Fibroblast of upper back skin (primary cell): ENCODE data around the gene TMEM248.
"Not testable (repeated sequence)": the region's sequence is repeated elsewhere in the genome, so short reads cannot be mapped to it uniquely, and the experiment has no call there.

Experiments used
- DNase-seq: peaks from one replicate; pipeline ENCODE4 v3.0.0-alpha.2; 2013

The TMEM248 gene

GRCh38 chr7:66920769-66921395 lies at the start of gene TMEM248:
Gene TMEM248 (plus strand): TSS chr7:66921225. CDS start chr7:66941866, 20,641 bp downstream.
- peak; percentile 88 for DNase-seq

DNA sequence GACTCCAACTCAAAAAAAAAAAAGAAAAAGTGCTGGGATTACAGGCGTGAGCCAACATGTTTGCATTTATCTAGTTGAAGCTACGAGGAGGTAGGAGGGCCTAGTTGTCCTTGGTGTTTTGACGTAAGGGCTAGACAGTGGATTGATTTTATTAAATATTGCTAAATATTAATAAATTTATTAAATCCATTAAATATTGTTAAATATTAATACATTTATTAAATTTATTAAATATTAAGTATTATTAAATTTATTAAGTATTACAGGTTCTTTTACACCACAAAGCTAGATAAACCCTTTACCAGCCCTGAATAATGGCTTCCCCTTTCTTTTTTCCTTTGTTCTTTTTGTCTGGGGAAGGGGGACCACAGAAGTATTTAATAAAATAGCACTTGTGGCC lies 47.5 kb upstream of the TMEM248 start:
- no peak for DNase-seq

DNA sequence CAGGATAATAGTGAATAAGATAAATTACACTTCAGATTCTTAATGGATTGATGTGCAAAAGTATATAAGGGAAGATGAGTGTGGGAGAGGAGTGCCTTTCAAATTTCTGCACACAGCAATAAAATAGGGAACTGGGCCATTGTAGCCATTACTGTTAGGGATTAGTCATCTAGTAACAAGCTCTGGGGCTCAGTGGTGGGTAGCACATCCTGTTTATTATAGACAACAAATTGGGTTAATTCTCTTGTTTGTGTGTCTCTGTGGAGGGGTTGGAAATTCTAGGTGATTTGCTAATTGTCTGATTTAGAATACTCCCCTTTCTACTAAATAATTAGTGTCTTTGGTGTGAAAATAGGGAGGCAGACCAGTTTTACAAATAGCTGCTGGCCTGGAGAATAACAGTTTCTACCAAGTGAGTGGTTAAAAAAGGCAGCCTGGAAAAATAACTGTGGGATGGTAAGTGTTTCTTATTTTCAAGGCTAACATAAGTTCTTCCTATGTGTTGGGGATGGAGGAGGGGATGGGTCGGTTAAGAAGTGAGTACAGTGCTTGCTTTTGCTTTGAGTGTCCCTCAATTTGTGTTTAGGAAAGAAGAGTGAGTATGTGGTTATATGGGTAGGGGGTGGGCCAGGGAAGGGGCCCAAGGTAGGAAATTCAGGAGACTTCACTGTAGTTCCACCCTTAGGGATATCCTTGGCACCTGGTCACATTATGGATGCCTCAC lies 43.3 kb upstream of the TMEM248 start:
- no peak for DNase-seq

GRCh38 chr7:66878301-66878685 lies 42.7 kb upstream of the TMEM248 start:
- DNase-seq = not testable (repeated sequence)

DNA sequence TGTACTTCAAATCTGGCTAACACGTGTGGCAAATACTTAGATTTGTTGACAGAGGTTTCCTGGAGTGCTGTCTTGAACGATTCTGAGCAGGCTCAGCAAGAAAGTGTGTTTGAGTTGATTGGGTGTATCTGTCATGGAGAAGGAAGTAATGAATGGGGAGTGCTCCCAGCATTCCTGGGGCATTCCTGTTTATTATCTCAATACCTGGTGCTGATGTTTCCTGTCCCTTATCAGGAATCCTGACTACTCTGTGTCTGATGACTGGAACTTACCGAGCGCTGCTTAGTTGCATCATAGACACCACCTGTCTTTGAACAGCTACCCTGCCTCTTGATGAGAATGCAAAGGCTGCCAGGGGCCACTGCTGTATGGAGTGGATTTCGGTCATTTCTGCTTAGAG lies 41.0 kb upstream of the TMEM248 start:
- DNase-seq = no peak

DNA sequence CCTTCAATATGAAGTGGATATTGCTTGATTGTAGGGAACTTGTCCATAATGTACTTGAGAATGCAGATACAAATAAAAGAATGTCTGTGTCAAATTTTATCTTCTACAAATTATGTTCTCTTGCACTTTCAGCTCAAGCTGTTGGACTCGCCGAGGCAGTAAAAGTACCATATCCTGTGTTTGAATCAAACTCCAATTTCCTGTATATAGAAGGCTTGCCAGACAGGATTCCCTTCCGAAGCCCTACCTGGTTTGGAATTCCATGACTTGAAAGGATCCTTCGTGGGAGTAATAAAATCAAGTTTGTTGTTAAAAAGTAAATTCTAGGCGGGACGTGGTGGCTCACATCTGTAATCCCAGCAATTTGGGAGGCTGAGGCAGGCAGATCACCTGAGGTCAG lies 40.4 kb upstream of the TMEM248 start:
- DNase-seq = not testable (repeated sequence)

DNA sequence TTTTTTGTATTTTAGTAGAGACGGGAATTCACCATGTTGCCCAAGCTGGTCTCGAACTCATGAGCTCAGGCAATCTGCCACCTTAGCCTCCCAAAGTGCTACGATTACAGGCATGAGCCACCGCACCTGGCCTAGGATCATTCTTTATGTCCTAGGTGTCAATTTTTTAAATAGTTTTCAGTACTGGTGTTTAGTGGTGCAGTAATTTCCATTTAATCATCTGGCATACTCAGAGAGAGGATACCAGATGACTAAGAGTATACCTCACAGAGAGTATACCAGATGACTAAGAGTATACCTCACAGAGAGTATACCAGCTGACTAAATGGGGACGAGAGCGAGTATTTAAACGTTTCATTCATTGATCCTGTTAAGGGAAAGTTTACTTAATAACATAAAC lies 37.3 kb upstream of the TMEM248 start:
- peak; percentile 18 for DNase-seq

GRCh38 chr7:66884556-66884955 lies 36.5 kb upstream of the TMEM248 start:
- peak; percentile 10 for DNase-seq

- DNase-seq = no peak
Measured at GRCh38 chr7:66886152-66886551, 34.9 kb upstream of the TMEM248 start.

DNA sequence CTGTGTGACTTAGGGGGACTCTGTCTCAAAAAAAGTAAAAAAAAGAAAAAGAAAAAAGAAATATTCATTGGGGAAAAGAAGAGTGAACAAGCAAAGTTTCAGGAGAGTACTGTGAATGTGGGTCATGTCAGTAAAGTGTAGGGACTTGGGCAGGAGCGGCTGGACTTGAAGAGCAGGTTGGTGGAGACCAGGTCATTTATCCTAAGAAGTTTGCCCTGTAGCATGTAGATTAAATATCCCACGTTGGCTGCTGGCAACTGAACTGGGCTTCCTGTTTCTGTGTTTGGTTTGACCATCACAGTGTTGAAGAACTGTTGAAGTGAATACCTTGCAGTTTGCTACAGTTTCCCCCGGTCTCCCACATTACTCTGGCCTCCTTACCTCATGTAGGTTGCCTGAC lies 32.8 kb upstream of the TMEM248 start:
- DNase-seq = not testable (repeated sequence)

DNA sequence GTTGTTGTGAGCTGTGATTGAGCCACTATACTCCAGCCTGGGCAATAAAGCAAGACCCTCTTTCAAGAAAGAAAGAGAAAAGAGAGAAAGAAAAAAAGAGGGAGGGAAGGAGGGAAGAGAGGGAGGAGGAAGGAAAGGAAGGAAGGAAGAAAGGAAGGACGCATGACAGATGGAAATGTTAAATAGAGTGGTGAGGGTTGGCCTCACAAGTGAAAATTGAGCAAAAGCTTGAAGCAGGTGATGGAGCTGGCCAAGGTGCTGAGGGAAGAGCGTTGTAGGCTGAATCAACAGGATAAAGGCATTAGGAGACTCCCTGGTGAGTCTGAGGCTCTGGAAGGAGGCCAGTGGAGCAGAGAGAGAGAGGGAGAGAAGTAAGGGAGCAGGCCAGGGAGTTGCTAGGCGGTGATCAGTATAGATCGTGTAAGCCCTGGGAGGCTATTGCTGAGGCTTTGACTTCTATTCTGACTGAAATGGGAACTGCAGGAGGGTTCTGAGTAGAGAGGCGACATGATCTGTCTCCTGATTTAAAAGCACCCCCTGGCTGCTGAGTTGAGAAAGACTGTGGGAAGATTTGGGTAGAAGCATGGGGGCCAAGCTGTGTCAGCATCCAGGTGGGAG lies 26.5 kb upstream of the TMEM248 start:
- peak; percentile 46 for DNase-seq

- no peak for DNase-seq
Measured at GRCh38 chr7:66896441-66896840, 24.6 kb upstream of the TMEM248 start.

DNA sequence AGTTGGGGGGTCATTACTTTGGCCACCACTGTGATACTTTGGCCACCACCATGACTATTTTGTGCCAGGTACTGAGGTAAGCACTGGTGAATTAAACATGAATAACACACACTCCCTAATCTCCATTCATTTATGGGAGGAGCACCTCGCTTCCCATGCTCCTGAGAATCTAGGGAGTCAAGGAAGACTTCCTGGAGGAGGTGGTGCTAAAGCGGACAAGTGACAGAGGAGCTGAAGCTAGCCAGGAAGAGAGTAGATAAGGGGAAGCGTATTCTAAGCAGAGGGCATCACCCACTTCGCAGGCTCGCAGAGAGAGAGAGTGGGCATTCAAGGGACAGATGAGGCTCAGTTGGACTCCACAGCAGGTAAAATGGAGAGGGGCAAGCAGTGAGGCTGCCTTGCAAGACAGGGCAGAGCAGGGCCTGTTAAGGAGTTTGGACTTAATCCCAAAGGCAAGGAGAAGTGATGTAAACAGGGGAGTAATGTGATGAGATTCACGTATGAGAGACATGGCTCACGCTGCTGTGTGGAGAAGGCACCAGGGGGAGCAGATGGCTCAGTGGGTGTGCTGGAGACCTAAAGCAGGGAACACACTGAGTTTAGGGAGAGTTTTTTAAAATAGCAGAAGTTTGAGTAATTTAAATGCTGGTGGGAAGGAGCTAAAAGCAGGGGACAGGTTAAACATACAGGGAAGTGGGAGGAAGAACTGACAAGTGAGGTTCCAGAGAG lies 21.3 kb upstream of the TMEM248 start:
- DNase-seq = no peak

DNA sequence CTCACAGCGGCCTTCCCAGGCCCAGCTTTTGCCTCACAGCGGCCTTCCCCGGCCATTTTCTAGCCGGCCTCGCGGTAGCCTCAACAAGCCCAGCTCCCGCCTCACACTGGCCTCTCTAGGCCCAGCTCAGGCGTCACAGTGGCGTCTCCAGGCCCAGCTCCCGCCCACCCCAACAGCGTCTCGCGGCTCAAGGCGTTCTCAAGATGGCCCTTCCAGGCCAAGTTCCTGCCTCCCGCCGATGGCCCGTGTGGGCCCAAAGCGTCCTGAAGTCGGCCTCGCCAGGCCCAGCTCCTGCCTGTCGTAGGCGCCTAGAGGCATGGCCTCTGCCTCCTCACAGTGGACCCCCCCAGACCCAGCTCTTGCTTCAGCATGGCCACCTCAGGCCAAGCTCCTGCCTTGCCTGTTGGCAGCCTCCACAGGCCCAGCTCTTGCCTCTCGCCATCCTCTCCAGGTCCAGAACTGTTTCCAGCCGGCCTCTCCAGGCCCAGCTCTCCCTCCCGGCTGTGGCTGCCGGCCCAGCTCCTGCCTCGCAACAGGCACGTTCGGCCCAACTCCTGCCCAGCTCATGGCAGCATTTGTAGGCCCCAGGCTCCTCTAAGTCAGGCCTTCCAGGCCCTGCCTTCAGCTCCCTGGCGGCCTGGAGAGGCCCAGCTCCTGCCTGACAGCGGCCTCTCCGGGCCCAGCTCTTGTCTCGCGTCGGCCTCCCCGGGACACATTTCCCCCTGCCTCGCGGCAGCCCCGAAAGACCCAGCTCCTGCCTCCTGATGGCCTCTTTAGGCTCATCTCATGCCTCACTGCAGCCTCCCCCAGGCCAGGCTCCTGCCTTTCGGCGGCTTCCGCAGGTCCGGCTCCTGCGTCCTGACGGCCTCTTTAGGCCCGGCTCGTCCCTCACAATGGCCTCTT lies 18.8 kb upstream of the TMEM248 start:
- DNase-seq = no peak

GRCh38 chr7:66902844-66903180 lies 18.2 kb upstream of the TMEM248 start:
- no peak for DNase-seq

DNA sequence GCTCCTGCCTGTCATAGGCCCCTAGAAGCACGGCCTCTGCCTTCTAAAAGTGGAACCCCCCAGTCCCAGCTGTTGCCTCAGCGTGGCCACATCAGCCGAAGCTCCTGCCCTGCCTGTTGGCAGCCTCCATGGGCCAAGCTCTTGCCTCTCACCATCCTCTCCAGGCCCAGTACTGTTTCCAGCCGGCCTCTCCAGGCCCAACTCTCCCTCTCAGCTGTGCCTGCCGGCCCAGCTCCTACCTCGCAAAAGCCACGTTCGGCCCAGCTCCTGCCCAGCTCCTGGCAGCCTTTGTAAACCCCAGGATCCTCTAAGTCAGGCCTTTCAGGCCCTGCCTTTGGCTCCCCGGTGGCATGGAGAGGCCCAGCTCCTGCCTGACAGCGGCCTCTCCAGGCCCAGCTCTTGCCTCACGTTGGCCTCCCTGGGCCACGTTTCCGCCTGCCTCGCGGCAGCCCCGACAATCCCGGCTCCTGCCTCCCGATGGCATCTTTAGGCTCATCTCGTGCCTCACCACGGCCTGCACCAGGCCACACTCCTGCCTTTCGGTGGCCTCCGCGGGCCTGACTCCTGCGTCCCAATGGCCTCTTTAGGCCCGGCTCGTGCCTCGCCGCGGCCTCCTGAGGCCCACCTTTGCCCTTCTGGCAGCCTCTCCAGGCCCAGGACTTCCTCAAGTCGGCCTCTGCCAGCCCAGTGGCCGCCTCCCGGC lies 17.5 kb upstream of the TMEM248 start:
- no peak for DNase-seq

DNA sequence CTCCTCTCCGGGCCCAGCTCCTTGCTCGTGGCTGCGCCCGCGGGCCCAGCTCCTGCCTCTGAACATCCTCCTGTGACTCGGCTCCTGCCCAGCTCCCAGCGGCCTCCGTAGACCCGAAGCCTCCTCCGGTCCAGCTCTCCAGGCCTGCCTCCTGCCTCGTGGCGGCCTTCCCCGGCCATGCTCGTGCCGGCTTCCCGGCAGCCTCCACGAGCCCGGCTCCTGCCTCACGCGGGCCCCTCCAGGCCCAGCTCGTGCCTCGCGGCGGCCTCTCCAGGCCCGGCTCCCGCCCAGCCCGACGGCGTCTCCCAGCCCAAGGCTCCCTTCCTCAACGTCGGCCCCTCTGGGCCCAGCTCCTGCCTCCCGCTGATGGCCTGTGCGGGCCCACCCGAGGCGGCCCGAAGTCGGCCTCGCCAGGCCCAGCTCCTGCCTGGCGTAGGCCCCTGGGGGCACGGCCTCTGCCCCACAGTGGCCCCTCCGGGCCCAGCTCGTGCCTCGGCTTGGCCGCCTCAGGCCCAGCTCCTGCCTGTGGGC lies 16.9 kb upstream of the TMEM248 start:
- no peak for DNase-seq

- no peak for DNase-seq
Measured at GRCh38 chr7:66905278-66905677, 15.7 kb upstream of the TMEM248 start.

- DNase-seq = no peak
Measured at GRCh38 chr7:66905689-66906088, 15.3 kb upstream of the TMEM248 start.

- DNase-seq = no peak
Measured at GRCh38 chr7:66907731-66908130, 13.3 kb upstream of the TMEM248 start.

DNA sequence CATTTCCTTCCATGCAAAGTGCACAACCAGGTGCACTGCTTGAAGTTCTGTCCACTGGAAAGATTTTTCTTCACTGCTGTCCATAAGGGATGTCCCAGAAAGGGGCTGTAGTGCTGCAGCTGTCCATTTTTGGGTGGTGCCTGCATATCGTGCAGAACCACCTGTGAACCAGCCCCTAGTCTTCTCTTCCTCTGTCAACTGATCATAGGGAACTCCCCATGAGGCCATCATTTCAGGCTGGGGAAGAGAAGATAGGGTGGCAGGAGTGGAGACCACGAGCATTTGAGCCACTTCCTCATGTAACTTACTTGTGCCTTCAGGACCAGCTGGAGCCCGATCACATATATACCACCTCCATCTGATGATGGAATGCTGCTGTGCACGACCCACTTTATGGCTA lies 12.4 kb upstream of the TMEM248 start:
- DNase-seq = not testable (repeated sequence)

- DNase-seq = no peak
Measured at GRCh38 chr7:66910789-66911188, 10.2 kb upstream of the TMEM248 start.
